Stimulated activated CD4-positive, alpha-beta T cell treated with anti-CD3 and anti-CD28 coated beads, Interleukin-12 subunit alpha, Interleukin-12 subunit beta, amount 100 ng/mL, for 48 hours (primary cell): ENCODE measurements around the gene RNH1.

Source experiments
- DNase-seq, 3 donors: peaks; one replicate each; pipeline ENCODE4 v3.0.0-alpha.2; 2020; ENCODE audit warnings: low read depth in 2 of 3, low spot score in 1 of 3

The RNH1 gene

GRCh38 chr11:506995-507726 is at the start of gene RNH1:
Gene RNH1, minus strand, starts transcription at chr11:507242. Its CDS starts 5,080 bp downstream, at chr11:502162.
- DNase-seq, result peak; percentile 99 to 100 (median 100)

GRCh38 chr11:555780-556661 is 49.0 kb upstream of the RNH1 start:
- DNase-seq, result no peak

GRCh38 chr11:555227-555779 is 48.3 kb upstream of the RNH1 start:
- DNase-seq, result no peak

GRCh38 chr11:554428-555226 is 47.6 kb upstream of the RNH1 start:
- peak in 2 of 3 donors; percentile 58 to 65 for DNase-seq

GRCh38 chr11:553988-554340 is 46.9 kb upstream of the RNH1 start:
- no peak for DNase-seq

GRCh38 chr11:553083-553987 is 46.3 kb upstream of the RNH1 start:
- DNase-seq, result no peak

- no peak for DNase-seq
These were observed 44.6 kb upstream of the RNH1 start for GRCh38 chr11:551596-551995.

GRCh38 chr11:551131-551530 is 44.1 kb upstream of the RNH1 start:
- no peak for DNase-seq

GRCh38 chr11:550746-551085 is 43.7 kb upstream of the RNH1 start:
- no peak for DNase-seq

GRCh38 chr11:550021-550745 is 43.1 kb upstream of the RNH1 start:
- no peak for DNase-seq

GRCh38 chr11:548700-549603 is 41.9 kb upstream of the RNH1 start:
- DNase-seq, result no peak

- no peak for DNase-seq
These were observed 38.1 kb upstream of the RNH1 start for GRCh38 chr11:545171-545570.

- no peak for DNase-seq
These were observed 37.8 kb upstream of the RNH1 start for GRCh38 chr11:544817-545166.

GRCh38 chr11:541433-541885 is 34.4 kb upstream of the RNH1 start:
- DNase-seq, result no peak

GRCh38 chr11:540583-541432 is 33.8 kb upstream of the RNH1 start:
- DNase-seq, result no peak

- no peak for DNase-seq
These were observed 33.0 kb upstream of the RNH1 start for GRCh38 chr11:539971-540481.

GRCh38 chr11:538431-539051 is 31.5 kb upstream of the RNH1 start:
- DNase-seq, result no peak
